Choroid plexus epithelial cell (primary cell): ENCODE data around the gene GPR37.

Experiments
- DNase-seq: peaks from one replicate; pipeline ENCODE4 v3.0.0-alpha.2; 2010; ENCODE audit warnings: low read depth
- H3K4me3 ChIP-seq: 2 replicates; pipeline ENCODE4 v1.5.1; 2011; ENCODE audit warnings: low read depth, mild to moderate bottlenecking, control low read depth, low read length, moderate library complexity
- CTCF ChIP-seq: conservative IDR thresholded peaks from 2 replicates; pipeline ENCODE4 v1.5.1; 2011; ENCODE audit warnings: low read depth, mild to moderate bottlenecking, control low read depth, inconsistent platforms, low read length, moderate library complexity

Gene GPR37

DNA sequence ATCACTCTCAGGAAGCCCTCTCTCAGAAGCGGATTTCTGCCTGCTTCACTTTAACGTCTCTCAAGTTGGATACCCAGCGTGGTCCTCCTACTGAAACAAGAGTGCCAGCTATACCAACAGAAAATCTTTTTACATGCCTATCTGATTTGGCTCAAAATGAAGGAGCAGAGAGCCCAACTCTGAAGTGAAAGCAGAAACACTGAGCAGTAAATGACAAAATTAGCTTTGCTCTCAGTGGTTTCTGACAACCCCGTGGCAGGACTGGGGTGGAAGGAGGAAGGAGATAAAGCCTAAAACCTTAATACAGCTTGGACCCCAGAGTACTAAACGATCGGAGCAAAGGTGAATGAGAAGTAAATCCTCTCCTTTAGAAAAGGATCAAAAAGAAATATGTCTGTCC lies 25.1 kb upstream of the GPR37 start:
- DNase-seq = no peak
- H3K4me3 ChIP-seq = no peak overlapping the region
- TF ChIP-seq CTCF = no peak

DNA sequence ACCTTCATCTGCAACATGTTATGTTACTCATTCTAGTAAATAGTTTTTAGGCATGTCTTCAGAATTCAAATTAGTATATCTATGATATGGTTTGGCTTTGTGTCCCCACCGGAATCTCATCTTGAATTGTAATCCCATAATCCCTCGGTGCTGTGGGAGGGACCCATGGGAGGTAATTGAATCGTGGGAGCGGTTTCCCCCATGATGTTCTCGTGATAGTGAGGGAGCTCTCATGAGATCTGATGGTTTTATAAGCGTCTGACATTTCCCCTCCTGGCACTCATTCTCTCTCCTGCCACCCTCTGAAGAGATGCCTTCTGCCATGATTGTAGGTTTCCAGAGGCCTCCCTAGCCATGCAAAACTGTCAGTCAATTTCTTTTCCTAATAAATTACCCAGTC lies 20.4 kb upstream of the GPR37 start:
- no peak for TF ChIP-seq CTCF
- no peak for DNase-seq
- no peak overlapping the region for H3K4me3 ChIP-seq

DNA sequence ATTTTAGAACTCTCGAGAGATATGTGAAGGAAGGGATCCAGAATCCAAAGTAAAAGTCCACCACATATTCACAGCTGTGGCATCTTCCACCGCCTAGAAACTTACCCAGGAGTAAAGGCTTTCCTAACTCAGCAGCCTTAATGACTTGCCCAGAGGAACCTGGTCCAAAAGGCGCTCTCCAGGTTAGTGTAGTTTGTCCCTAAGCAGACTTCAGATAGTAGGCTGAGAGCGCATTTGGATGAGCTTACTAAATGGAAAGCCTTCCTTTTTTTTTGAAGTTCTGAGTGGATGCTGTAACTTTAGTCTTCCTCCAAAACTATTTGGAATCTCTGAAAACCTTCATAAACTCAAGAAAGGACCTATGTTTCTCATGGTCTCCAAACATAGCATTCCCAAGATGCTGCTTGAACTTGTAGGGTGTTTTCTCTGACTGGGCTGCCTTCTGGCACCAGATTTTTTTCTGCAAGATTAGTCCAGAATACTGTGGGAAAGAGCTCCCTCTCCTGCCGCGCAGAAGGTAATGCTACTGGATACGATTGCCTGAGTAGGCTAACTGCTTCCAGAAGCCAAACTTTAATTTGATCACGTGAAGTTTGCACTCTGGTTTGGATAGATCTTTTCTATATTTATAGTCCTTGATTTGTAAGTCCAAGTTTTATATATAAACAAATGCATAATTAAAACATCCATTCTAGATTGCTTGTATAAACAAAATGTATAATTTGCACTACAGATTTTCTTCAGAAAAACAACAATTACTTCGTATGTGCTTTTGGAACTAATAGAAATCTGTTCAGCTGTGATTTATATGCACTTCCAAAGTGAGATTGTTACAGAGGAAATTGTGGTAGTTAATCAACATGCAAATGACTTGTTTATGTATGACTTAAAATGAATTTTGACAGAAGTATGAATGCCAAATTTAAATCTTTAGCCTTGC lies 19.6 kb upstream of the GPR37 start:
- H3K4me3 ChIP-seq = no peak overlapping the region
- peak; percentile 81 for DNase-seq
- TF ChIP-seq CTCF = peak; percentile 98

- TF ChIP-seq CTCF = no peak
- DNase-seq = no peak
- no peak overlapping the region for H3K4me3 ChIP-seq
Observed at GRCh38 chr7:124783271-124783670, 17.7 kb upstream of the GPR37 start.

- TF ChIP-seq CTCF = no peak
- peak; percentile 19 for DNase-seq
- no peak overlapping the region for H3K4me3 ChIP-seq
Observed at GRCh38 chr7:124781907-124782734, 16.5 kb upstream of the GPR37 start.

DNA sequence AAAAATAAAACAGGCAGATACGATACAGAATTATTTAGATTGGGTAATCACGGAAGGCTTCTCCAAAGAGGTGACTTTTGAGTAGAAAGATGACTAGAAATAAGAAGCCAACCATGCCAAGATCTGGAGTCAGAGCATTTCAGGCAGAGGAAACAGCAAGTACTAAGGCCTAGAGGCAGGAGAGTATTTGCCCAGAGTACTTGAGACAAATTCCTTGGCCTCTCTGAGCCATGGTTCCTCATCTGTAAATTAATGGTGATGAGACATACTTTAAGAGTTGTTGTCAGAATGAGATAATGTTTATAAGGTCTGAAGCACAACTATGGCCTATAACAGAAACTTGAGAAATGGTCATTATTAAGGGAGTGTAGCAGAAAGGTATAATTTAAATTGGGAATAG lies 15.8 kb upstream of the GPR37 start:
- no peak for DNase-seq
- no peak for TF ChIP-seq CTCF
- no peak overlapping the region for H3K4me3 ChIP-seq
